Esophagus muscularis mucosa (tissue), 4 donors: ENCODE results near the gene CTNNA3. TPM values are rescaled to one million over a fixed set of nuclear protein-coding genes. Genes with fewer than 3 reads are reported as not detected.

ENCODE experiments used
- DNase-seq: peaks from one replicate; pipeline ENCODE4 v3.0.0-alpha.2; 2017; ENCODE audit errors: extremely low spot score
- H3K27ac ChIP-seq, 4 donors: fragments of 200-600 bp; sonication (generic); replicated peaks in 1 of 4; 1 replicate in 3 of 4; 2 replicates in 1 of 4; pipeline ENCODE4 v1.5.1; 2016 to 2019; ENCODE audit warnings: mild to moderate bottlenecking in 1 of 4
- H3K27me3 ChIP-seq, 4 donors: fragments of 200-600 bp; sonication (generic); one replicate each; pipeline versions ENCODE4 v1.5.1 to v1.6.0; 2016 to 2019
- H3K36me3 ChIP-seq, 4 donors: fragments of 200-600 bp; sonication (generic); one replicate each; pipeline ENCODE4 v1.5.1; 2016 to 2019
- H3K4me1 ChIP-seq, 4 donors: fragments of 200-600 bp; sonication (generic); one replicate each; pipeline ENCODE4 v1.5.1; 2016 to 2019
- H3K4me3 ChIP-seq, 4 donors: fragments of 200-600 bp; sonication (generic); 1 replicate in 2 of 4; 2 replicates in 2 of 4; pipeline ENCODE4 v1.5.1; 2016 to 2019; ENCODE audit warnings: mild to moderate bottlenecking in 4 of 4, moderate library complexity in 1 of 4
- H3K9me3 ChIP-seq, 4 donors: fragments of 200-600 bp; sonication (generic); 1 replicate in 3 of 4; 2 replicates in 1 of 4; pipeline ENCODE4 v1.5.1; 2016 to 2019
- CTCF ChIP-seq, 3 experiments: fragments of 200-600 bp in 2 of 3; fragments of 450-650 bp in 1 of 3; sonication (generic) in 2 of 3; IDR thresholded peaks; one replicate each; pipeline ENCODE4 v1.5.1; 2017 to 2019; ENCODE audit warnings: antibody characterized with exemption in 3 of 3, mild to moderate bottlenecking in 2 of 3, moderate library complexity in 1 of 3
- EP300 ChIP-seq: sonication (generic); formaldehyde crosslinking; IDR thresholded peaks from one replicate; pipeline ENCODE4 v1.6.1; 2017; ENCODE audit warnings: antibody characterized with exemption
- POLR2A ChIP-seq: fragments of 450-650 bp; IDR thresholded peaks from one replicate; pipeline ENCODE4 v1.6.1; 2017; ENCODE audit warnings: antibody characterized with exemption, moderate library complexity, mild to moderate bottlenecking, low read depth
- POLR2AphosphoS5 ChIP-seq, 2 donors: sonication (generic); formaldehyde crosslinking; IDR thresholded peaks; one replicate each; pipeline ENCODE4 v1.6.1; 2017; ENCODE audit warnings: antibody characterized with exemption in 2 of 2
- WGBS: methylation state at CpG from one replicate; pipeline ENCODE4 v1.1.5; 2018; 5-methylcytosine and 5-hydroxymethylcytosine counted together
- intact Hi-C: fragments of 100-400 bp; cut with DNase I; formaldehyde crosslinking; loops from one replicate; pipeline ENCODE4 v1.15.1; 2023
- total RNA-seq, 4 donors: library from RNA; depleted of rRNA; stranded (reverse); fragments of >200 nt; gene quantifications; one replicate each; pipeline versions ENCODE4 v1.1.0 to v1.2.1, GENCODE V29; 2016

The CTNNA3 gene
- total RNA-seq, 4 donors from 2014 or later: 5.1 to 27.8 (median 17.6) TPM

DNA sequence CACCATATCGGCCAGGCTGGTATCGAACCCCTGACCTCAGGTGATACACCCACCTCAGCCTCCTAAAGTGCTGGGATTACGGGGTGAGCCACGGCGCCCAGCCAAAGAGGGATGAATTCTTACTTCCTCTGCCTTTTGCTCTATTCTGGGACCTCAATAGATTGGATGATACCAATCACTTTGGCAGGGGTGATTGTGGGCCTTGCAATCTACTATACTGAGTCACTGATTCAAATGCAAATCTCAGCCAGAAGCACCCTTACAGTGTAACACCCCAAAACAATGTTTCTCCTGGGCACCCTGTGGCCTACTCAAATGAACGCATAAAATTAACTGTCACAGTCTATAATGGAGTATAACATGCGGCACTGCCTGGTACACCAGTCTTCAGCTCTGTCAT lies 1366.8 kb downstream of the CTNNA3 start:
- intact Hi-C loops: no loop called here
- no peak for TF ChIP-seq CTCF (IDR thresholded peaks at IDR 0.05)
- TF ChIP-seq EP300: no peak
- no peak for TF ChIP-seq POLR2AphosphoS5 (IDR thresholded peaks at IDR 0.05)
- no peak for TF ChIP-seq POLR2A
- WGBS: 95% methylated on average over 7 of the region's 7 CpGs

GRCh38 chr10:66326876-66327275 lies 1369.1 kb downstream of the CTNNA3 start:
- WGBS: 76% methylated on average over 1 of the region's 1 CpG
- Histone ChIP-seq H3K27ac (no peak overlapping the region), H3K4me1 (peaks cover 0 to 8% (median 2%) of the 10 kb centered on the region in 4 donors), H3K36me3 (no peaks in the 10 kb centered on the region), H3K4me3 (no peak overlapping the region), H3K9me3 (no peaks in the 10 kb centered on the region), H3K27me3 (no peaks in the 10 kb centered on the region)
- no peak for TF ChIP-seq POLR2AphosphoS5 (IDR thresholded peaks at IDR 0.05)
- TF ChIP-seq EP300: no peak
- no peak for TF ChIP-seq POLR2A
- no peak for TF ChIP-seq CTCF (IDR thresholded peaks at IDR 0.05)
- DNase-seq: no peak
- intact Hi-C loops: no loop called here

More for the DNA sequence above, 1366.8 kb downstream of the CTNNA3 start:
- H3K4me1 ChIP-seq: no peaks in the 10 kb centered on the region
- no peak overlapping the region for H3K4me3 ChIP-seq
- no peaks in the 10 kb centered on the region for H3K27me3 ChIP-seq
- no peak overlapping the region for H3K27ac ChIP-seq
- no peak for DNase-seq
- no peaks in the 10 kb centered on the region for H3K9me3 ChIP-seq
- H3K36me3 ChIP-seq: no peaks in the 10 kb centered on the region

GRCh38 chr10:66322777-66323176 lies 1373.2 kb downstream of the CTNNA3 start:
- TF ChIP-seq EP300: no peak
- no peak for TF ChIP-seq POLR2AphosphoS5 (IDR thresholded peaks at IDR 0.05)
- TF ChIP-seq POLR2A: no peak
- no peak for TF ChIP-seq CTCF (IDR thresholded peaks at IDR 0.05)
- H3K9me3 ChIP-seq: no peaks in the 10 kb centered on the region
- peaks cover 0 to 8% (median 3%) of the 10 kb centered on the region in 4 donors for H3K4me1 ChIP-seq
- no peaks in the 10 kb centered on the region for H3K36me3 ChIP-seq
- no peak overlapping the region for H3K4me3 ChIP-seq
- intact Hi-C loops: no loop called here
- no peak overlapping the region for H3K27ac ChIP-seq
- WGBS: 85% methylated on average over 2 of the region's 2 CpGs
- no peaks in the 10 kb centered on the region for H3K27me3 ChIP-seq
- DNase-seq: no peak

DNA sequence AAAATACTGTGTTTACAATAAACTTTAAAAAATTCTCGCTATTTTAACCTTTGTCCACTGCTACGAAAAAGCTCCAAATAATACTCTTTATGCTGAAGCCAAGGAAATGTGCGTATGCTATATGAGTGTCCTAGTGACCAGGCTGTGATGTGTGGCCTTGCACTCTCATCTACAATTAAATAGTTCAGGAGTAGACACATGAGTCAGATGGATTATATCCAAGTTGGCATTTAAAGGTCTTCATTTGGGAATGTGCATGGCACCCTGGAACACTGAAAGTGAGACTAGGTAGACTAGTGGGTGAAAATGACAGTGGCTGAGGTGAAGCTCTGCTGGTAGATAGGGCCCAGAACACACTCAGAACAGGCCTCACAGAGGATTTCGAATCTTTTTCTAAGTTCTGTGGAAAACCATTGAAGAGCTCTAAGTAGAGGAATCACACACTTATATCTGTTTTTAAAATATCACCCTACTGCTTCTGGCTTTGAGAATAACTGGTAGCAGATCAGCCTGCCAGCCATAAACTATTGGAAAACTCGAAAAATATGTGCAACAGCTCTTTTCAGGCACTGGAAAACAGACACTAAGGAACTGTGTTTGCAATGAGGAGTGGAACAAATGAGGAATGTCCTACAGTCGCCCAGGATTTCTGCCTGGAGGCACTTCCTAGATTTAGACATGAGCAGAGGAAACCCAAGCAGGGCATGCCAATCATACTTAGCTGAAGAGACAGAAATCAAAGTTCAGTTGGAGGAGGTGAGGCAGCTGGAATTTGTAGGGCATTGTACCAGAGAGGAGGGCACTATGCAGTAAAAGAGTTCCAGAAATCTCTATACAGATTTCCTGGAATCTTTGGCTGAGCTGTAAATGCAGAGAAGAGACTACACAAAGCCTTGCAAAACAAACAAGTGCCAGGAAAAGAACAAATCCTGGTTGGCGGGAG lies 1374.0 kb downstream of the CTNNA3 start:
- intact Hi-C loops: no loop called here
- peaks cover 0 to 8% (median 3%) of the 10 kb centered on the region in 4 donors for H3K4me1 ChIP-seq
- TF ChIP-seq POLR2A (no peak), CTCF (IDR thresholded peaks at IDR 0.05) (no peak), EP300 (no peak), POLR2AphosphoS5 (IDR thresholded peaks at IDR 0.05) (no peak)
- H3K27me3 ChIP-seq: no peaks in the 10 kb centered on the region
- H3K36me3 ChIP-seq: no peaks in the 10 kb centered on the region
- WGBS: 63% methylated on average over 7 of the region's 7 CpGs
- no peak overlapping the region for H3K4me3 ChIP-seq
- DNase-seq: no peak
- no peaks in the 10 kb centered on the region for H3K9me3 ChIP-seq
- no peak overlapping the region for H3K27ac ChIP-seq
